HCT116 (cell line): Measurements from ENCODE around the gene TFDP3.

ENCODE experiments used
- CEBPB ChIP-seq: IDR thresholded peaks from 2 replicates; pipeline ENCODE4 v1.6.1; 2012; ENCODE audit warnings: low read depth
- EGR1 ChIP-seq: IDR thresholded peaks from 2 replicates; pipeline ENCODE4 v1.6.1; 2012; ENCODE audit warnings: low read depth
- EZH2 ChIP-seq: fragments of 200-600 bp; sonication (generic); IDR thresholded peaks from 2 replicates; pipeline ENCODE4 v1.6.1; 2017; ENCODE audit warnings: antibody characterized with exemption, mixed run types
- EZH2phosphoT487 ChIP-seq: fragments of 200-600 bp; IDR thresholded peaks from 2 replicates; pipeline ENCODE4 v1.6.1; 2018; ENCODE audit warnings: antibody characterized with exemption, borderline replicate concordance
- JUND ChIP-seq: IDR thresholded peaks from 2 replicates; pipeline ENCODE4 v1.6.1; 2012
- POLR2A ChIP-seq: IDR thresholded peaks from 2 replicates; pipeline ENCODE4 v1.7.0; 2011; ENCODE audit warnings: borderline replicate concordance; ENCODE audit not compliant: insufficient read depth, insufficient read length; ENCODE audit errors: extremely low read depth
- POLR2AphosphoS5 ChIP-seq: IDR thresholded peaks from 2 replicates; pipeline ENCODE4 v1.6.1; 2011; ENCODE audit warnings: mild to moderate bottlenecking, low read depth, low read length, moderate library complexity
- SIN3A ChIP-seq: IDR thresholded peaks from 2 replicates; pipeline ENCODE4 v1.6.1; 2012; ENCODE audit warnings: low read depth
- YY1 ChIP-seq: IDR thresholded peaks from 2 replicates; pipeline ENCODE4 v1.6.1; 2011; ENCODE audit warnings: low read length, low read depth, moderate library complexity, mild to moderate bottlenecking; ENCODE audit not compliant: insufficient replicate concordance; ENCODE audit errors: extremely low read depth
- TF ChIP-seq, protein P1 (sequence below), 3 experiments: fragments of 200-600 bp in 1 of 3; sonication (generic) in 1 of 3; IDR thresholded peaks in 2 of 3; conservative IDR thresholded peaks in 1 of 3; 2 replicates each; pipeline ENCODE4 v1.5.1; 2012 to 2017; ENCODE audit warnings: low read depth in 2 of 3, low read length in 2 of 3, antibody characterized with exemption in 1 of 3, borderline replicate concordance in 1 of 3, control low read depth in 1 of 3, mild to moderate bottlenecking in 1 of 3, mixed read lengths in 1 of 3, mixed run types in 1 of 3, moderate library complexity in 1 of 3; ENCODE audit not compliant: insufficient read depth in 1 of 3
- TF ChIP-seq, protein P2 (sequence below): IDR thresholded peaks from 2 replicates; pipeline ENCODE4 v1.6.1; 2012

DNA sequence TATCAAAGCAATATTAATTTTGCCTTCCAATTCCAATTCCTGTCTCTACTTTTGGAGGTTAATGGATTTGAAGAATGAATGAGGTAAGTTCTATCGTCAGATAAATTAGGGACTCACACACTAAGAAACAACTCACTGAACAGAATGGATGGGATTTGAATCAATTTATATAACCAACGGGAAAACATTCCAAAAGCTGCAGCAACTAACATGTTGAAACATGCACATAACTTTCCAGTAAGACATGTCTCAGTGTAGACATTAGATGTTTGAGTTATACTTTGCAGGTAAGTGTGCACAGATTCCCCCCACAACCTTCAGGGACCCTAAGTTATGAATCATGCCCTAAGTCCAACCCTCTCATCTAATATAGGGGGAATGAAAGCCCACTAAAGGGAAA is 34.3 kb downstream of the TFDP3 start:
- no peak for TF ChIP-seq EZH2phosphoT487
- no peak for TF ChIP-seq POLR2AphosphoS5
- no peak for TF ChIP-seq CEBPB
- TF ChIP-seq, protein P1, sequence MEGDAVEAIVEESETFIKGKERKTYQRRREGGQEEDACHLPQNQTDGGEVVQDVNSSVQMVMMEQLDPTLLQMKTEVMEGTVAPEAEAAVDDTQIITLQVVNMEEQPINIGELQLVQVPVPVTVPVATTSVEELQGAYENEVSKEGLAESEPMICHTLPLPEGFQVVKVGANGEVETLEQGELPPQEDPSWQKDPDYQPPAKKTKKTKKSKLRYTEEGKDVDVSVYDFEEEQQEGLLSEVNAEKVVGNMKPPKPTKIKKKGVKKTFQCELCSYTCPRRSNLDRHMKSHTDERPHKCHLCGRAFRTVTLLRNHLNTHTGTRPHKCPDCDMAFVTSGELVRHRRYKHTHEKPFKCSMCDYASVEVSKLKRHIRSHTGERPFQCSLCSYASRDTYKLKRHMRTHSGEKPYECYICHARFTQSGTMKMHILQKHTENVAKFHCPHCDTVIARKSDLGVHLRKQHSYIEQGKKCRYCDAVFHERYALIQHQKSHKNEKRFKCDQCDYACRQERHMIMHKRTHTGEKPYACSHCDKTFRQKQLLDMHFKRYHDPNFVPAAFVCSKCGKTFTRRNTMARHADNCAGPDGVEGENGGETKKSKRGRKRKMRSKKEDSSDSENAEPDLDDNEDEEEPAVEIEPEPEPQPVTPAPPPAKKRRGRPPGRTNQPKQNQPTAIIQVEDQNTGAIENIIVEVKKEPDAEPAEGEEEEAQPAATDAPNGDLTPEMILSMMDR (IDR thresholded peaks at IDR 0.05 in 2 of 3, conservative IDR thresholded peaks at IDR 0.05 in 1 of 3; ENCODE audit: borderline replicate concordance in 1 of 3, insufficient read depth in 1 of 3, low read depth in 2 of 3, low read length in 2 of 3) = no peak
- TF ChIP-seq EZH2 = no peak
- no peak for TF ChIP-seq SIN3A
- TF ChIP-seq POLR2A = no peak
- TF ChIP-seq JUND = no peak
- no peak for TF ChIP-seq YY1
- TF ChIP-seq, protein P2, sequence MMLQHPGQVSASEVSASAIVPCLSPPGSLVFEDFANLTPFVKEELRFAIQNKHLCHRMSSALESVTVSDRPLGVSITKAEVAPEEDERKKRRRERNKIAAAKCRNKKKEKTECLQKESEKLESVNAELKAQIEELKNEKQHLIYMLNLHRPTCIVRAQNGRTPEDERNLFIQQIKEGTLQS = no peak
- TF ChIP-seq EGR1 = no peak
